CD4-positive, alpha-beta T cell treated with Interleukin-17A for 1 hour (primary cell): ENCODE results near the gene NXPH1.

ENCODE experiments used
- DNase-seq: peaks from one replicate; pipeline ENCODE4 v3.0.0-alpha.2; 2020

Gene NXPH1

DNA sequence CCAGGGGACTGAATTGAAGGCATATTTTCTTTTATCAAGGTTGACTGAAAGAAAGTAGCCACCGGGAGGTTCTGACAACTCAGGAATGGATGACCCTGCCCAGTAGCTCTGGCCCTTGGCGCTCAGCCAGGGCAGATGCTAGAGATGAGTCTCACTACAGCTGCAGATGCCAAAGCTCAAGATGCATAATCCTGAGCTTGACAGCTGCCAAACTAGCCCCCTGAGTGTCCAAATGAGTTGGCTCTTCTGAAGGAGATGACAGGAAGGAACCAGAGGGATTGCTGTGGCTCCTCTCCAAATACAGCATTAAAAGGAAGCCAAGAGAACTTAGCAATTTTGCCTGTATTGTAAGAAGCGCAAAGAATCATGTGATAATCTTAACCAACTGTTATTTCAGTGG, 78.4 kb downstream of the NXPH1 start:
- DNase-seq: no peak

DNA sequence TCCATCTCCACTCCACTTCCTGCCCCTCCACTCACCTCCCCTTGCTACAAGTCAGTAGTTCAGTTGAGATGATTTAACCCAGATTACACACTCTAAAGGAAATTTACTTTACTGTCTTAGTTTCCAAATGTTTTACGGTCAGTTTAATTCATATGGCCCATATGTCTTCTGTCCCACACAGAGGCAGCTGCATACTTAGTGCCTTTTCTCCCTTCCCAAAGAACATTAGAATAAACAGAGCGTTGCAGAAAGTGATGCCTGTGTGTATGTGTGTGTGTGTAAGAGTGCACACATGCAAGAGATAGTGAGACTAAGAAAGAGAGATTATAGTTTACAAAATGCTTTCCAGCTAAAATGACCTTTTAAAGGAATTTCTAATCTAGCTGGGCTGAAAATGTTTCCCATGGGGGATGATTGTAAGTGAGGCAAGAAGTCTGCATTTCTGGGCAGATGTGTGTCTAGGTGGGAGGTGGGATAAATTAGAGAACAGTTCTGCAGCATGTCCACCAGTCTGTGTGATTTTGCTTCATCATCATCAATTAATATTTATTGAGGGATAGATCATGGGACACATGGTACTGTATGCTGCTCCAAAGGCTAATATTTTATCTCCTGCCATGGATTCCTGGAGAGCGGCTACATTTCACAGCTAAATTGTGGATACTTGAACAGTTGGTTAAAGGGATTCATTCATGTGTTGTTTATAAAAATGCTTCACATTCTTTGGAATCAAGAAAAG, 81.5 kb downstream of the NXPH1 start:
- DNase-seq: no peak

DNA sequence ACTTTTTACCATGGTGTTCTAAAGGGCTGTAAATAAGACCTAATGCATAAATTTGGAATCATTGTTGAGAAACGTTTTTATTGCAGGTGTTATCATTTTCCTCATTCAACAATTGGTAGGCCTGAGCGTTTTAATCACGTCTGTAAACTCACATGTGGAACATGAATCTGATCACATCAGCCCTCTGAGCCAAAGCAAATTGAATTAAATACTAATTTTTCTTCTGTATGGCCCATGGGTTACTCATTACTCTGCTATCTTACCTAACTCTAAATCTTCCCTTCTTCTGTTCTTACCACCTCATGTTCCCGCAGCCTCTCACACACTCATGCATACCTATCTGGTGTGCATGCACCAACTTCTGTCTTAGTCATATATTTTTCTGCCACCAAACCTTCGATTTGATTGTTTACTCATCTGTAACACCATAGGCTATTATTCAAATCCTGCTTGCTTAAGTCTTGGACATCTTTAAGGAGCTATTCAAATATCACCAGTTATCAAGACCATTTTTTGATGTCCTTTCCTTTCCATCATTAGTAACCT, 82.3 kb downstream of the NXPH1 start:
- no peak for DNase-seq

DNA sequence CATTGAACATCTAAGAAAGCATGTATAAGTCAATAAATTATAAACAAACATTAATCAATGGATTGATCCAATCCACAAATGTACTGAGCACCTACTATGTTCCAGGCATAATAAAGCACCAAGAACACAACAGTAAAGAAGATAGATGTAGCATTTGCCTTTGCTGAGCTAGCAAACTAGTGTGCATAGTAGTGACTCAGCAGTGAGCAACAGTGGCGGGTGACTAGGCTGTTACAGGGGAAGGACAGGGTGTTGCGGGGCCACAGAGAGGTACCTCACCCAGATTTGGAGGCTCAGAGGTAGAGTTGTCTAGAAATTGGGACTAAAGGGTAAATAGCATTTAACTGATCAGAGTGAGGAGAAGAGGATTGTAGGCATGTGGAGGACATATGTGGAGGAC, 83.6 kb downstream of the NXPH1 start:
- DNase-seq: no peak

DNA sequence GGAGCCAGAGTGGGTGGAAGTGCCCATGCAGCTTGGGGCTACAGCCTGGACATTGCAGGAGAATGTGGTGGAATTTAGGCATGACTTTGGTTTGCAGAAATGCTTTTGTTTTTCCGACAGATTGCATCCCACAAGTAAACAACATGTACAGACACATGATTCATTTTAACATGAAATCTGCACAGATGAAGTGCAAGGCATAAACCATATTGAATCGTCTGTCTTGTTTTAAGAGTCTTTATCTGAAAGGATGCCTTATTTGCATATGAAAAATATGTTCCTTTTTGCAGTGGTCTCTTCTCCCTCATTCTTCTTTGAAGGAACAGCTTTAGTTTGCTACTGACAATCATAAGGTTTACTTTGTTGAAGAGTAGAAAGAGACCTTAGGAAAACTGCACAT, 94.9 kb downstream of the NXPH1 start:
- no peak for DNase-seq

DNA sequence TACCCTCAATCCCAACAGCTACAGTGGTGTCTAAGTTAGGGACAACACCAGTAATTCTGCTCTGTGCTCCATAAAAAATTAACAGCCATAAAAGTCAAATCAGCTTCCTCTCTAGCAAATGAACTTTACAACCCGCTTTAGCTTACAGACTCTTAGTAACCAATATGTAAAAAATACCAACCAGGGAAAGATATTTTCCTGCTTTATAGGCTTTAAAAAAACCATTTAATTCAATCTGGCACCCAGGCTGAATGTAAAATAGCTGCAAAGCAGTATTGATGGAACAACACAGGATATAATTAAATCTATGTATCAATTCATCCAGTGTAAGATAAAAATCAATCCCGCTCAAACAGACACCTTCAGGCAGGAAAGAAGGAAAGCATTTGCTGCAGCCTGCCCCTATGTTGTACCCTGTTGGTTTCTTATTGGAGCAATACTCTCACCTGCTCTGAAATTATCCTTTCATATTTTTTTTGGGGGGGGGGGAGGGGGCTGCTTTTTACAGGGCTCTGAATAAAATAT, 98.6 kb downstream of the NXPH1 start:
- no peak for DNase-seq

DNA sequence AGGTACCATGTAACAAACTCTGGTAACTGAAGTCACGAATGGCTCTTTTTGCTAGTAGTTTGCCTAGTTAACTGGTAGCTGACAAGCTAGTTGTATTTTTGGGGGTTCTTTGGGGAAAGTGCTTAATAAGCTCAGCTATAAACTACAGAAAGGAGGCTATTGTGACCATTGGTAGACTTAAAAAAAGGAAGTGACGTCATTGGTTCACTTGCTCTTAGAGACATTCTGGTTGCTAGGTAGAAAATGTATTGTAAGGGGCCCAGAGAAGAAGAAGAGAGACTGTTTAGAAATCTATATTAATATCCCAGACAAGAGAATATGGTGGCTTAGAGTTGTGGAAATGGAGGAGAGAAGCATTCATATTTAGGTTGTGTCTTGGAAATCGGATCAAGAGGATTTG, 103.0 kb downstream of the NXPH1 start:
- DNase-seq: no peak

DNA sequence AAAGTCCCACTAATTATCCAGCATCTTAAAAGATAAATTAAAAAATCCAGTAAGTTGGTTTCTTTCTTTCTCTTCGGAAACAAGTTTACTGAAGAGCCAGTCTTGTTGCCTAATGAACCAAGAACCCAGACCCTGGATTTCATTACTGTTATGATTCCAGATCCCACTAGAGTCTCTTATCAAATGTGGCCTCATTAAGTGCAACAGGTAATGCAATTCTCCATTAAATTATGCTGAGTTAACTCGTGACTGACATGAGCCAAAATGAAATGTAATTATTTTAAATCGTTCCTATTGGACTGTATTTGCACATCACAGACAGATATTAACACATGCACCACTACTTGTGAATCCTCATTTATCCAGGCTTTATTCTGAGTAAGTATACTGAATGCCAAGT, 115.6 kb downstream of the NXPH1 start:
- no peak for DNase-seq

DNA sequence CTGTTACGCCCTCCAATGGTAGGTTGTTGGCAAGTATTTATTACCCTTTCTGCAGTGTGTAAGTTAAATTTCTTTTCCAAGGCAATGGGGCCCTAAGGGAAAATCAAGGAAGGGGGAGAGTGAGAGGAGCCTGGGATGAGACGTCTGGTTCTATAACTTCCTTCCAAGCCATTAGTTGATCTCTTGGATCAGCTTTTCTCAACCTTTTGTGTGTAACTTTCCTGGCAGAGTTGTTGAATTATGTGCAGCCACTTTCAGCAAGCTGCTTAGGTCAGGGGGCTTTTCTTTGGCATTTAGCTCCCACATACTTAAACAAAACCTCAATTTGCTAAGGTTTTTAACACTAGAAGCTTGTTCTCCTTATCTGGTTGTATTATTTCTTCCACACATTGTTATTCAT, 127.1 kb downstream of the NXPH1 start:
- no peak for DNase-seq

DNA sequence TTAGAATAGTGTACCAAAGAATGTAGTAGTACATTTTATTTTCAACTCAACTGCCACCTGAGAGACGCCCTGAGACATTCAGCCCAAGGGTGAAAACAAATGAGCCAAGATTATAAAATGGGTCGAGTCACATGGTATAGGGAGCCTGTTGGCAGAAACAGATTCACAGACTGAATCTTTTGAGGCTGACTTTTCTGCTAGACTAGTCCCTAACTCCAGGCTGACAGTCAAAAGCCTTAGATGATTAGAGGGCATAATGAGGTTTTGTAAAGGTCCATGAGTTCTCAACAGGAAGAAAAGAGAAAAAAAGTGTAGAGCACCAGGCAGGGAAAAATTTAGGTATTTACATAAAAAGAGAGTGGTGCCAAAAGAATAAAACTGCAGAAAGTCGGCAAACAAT, 128.0 kb downstream of the NXPH1 start:
- DNase-seq: no peak

DNA sequence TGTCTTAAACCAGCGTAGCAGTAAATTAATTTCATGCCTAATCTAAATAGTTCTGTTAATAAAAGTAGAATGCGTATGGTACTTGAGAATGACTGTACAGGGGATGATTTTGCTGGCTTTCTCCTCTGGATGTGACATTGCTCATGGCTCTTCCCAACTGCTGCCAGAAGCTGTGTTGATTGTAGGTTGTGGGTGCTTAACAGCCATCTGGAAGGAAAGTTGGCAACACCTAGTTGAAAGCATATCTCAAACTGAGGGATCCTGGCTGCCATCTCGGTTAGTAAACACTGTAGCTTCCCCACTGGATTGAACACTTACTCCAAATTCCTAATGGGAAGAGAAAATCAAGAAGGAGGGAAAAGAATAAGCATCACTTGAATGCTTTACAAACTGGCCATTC, 130.9 kb downstream of the NXPH1 start:
- no peak for DNase-seq

DNA sequence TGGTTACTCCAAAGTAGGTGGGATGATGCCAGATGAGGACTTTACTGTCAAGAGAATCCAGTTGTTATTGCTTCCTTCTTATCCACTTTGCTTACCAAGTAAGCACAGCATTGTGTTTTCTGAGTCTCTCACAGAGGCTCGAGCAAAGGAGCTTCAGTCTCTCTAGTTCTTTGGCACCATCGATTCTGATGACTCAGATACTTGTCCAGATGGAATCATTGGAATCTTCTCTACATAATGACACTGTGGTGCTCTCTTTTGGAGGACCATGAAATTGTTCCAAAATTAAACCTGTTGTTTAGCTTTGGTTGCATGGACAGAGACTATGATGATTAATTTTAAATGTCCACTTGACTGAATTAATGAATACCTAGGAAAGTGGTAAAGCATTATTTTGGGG, 132.6 kb downstream of the NXPH1 start:
- DNase-seq: no peak

DNA sequence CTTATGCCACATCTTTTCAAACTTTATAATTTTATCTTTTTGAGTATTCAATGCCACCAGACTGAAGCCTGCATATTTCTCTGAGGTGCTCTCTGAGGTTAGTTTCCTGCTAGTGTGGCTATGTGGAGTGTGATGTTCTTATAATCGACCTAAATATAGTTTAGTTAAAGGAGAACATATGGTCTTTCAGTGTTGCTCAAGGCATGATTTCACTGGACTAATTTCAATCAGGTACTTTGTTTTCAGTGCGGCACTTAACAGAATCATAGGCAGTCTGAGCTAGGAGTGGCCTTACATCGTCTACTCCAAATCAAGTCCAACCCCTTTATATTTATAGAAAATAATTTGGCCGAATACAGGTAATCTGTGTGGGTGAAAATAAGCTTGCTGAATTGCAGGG, 134.2 kb downstream of the NXPH1 start:
- DNase-seq: no peak

DNA sequence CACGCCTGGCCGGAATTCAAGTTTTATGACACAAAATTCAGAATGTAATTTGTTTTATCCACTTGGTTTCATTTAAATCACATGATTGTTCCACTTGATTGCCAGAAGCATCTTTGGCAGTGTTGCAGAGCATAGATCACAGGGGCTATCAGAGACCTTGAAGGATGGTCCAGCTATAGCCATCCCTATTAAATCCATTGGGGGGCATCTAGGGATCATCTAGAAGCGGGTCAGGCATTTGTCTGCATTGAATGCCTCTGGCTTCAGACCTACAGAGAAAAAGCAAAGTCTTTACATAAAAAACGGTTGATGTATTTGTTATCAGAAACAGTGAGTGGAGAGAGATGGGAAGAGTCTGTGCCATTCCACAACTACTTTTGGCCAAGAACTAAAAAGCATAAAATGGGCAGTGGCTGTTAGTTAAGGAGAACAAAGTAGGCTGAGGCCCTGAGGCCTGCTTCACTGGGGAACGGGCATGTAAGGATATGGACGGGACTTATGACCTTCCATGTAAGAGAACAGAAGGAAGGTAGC, 146.3 kb downstream of the NXPH1 start:
- no peak for DNase-seq

DNA sequence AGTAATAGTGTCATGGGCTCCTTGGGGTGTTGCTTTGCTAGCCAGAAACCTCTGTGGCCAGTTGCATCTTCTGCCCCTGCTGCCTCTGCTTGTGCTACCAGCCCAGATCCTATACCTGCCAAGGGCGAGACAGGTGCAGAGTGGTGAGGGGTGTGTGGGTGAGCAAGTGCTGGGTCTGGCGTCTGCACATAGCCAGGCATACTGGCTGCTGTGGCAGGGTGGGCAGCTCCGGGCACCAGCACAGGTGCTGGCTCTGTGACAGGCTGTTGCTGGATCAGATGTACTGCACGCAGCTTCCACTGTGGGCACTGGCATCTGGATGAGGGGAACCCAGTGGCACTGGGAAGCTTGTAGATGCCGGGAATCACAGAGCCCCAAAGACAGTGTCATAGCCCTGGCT, 148.4 kb downstream of the NXPH1 start:
- DNase-seq: no peak

DNA sequence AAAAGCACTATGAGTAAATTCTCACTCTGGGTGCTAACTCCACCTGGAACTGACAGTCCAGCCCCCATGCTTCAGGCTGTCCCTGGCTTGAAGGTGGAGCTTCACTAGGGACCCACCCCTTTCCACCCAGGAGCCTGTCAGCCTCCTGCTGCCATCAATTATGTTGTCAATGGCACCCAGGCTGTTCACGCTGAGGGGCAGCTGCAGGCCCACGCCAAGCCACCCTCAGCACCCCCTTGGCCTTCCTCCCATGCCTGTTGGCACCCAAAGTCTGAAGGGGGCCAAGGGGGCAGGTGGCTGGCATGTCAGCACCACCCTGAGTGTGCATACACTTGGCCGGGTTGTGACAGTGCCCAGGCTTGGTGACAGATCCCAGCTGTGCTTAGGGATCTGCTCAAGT, 149.3 kb downstream of the NXPH1 start:
- no peak for DNase-seq

DNA sequence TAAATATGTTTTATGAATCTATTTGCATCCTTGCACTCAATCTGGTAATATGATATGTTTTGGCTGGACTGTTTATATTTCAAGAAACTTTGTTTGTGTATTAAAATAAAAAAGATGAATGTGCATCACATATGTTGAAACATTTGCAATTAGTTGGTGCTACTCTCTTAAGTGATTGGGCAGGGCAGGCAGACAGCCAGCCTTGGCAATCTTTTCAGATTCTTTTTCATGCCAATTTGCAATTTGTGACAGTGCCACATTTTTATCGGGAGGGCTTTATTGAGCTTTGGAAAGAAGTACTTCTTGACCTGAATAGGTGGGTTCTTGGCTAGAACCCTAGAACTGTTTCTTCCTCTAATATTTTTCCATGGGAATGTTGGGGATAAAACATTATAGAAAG, 152.2 kb downstream of the NXPH1 start:
- no peak for DNase-seq

DNA sequence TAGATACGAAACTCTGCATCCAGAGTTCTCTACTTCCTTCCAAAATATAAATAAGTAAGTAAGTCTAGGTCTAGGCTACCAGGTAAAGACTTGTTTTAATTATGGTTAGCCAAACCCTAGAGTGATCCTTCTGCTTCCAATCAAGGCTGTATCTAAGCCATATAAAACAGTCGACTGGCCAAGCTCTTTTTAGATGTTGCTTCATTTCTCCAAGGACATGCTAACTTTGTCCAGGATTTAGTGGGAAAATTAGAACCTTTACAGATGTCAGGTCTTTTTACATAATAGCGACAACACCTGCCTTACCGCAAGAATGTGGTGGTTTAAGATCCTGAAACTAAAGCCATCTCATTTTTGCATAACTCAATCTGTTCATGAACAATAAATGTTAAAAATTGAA, 156.8 kb downstream of the NXPH1 start:
- no peak for DNase-seq

DNA sequence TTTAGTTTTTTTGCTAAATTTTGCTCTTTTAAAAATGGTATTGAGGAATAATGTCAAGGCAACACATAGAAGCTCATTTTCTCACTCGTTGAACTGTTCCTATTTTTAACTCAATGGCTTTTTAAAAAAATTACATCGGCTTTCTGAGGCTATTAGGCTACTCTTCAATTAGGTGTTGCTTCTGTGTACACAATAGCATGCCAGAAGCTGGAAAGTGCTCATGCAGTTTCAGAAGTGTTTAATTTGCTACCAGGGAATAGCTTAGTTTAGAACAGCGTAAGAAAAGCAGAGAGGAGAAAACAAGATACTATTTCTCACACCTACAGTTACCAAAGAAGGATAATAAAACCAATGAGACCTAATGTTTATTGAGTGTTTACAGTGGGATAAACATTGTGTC, 157.4 kb downstream of the NXPH1 start:
- DNase-seq: no peak

DNA sequence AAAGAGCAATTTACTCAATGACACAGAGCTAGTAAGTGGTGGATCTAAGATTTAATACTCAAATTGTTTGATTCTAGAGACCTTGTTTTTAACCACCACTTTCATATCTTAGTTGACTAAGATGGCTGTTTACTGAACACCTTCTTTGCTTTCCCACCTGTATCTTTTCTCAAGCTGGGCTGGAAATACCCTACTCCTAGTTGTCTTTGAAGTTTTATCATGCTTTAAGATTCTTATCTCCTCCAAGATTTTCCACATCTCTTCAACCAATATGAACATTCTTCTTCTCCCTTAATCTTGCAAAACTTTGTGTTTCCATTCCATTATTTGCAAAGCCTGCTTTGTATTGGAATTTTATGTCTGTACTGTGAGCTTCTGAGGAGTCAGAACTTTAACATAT, 157.9 kb downstream of the NXPH1 start:
- no peak for DNase-seq

DNA sequence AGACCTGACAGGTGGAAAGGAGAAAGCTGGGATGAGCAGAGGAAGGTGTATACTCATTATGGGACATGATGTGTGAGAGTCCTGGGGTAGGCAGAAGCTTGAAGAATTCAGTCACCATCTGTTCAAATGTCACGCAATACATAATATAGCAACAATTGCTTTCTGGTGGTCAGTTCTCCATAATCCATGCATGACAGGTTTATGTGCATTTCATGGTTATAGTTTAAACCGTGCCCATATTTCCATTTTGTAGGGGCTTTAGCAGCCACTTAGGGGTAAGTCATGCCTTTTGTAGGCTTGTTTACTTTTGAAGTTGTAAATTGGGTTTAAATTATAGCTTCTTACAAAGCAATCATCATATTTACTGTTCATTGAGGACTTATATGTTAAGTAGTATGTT, 158.8 kb downstream of the NXPH1 start:
- DNase-seq: no peak

DNA sequence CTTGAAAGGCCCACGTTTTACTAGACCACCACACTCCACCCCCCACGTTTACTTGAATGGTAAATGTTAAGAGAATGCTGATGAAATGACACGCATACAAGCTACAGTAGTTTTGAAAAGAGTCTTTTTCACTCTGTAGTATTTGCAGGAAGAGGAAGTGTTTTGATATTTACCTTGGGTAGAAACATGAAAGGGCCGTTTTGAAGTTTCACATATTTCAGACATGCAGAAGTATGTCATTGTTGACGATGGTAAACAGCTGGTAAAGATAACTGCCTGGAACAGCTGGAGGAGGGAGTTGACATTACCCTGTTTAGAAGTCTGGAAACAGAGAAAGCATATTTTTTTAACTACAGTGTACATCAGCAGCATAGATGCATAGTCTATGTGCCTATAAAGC, 160.7 kb downstream of the NXPH1 start:
- DNase-seq: no peak

DNA sequence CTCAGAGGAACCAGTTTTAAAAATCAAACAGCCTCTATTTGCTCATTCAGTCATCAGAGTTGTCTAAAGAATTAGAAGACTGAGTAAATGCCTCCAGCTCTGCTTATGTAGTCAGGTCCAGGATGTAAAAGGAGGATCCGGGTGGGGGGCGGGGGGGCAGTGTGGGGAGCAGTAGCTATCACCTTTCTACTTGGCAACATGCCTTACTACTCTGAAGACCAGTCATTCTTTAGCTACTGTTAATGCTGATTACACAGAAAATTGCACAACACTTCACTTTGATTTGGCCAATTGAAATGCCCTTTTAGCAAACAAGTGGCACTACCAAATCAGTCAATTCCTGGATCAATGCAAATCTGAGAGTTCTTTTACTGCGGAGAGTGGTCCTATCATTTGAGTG, 164.2 kb downstream of the NXPH1 start:
- DNase-seq: no peak

DNA sequence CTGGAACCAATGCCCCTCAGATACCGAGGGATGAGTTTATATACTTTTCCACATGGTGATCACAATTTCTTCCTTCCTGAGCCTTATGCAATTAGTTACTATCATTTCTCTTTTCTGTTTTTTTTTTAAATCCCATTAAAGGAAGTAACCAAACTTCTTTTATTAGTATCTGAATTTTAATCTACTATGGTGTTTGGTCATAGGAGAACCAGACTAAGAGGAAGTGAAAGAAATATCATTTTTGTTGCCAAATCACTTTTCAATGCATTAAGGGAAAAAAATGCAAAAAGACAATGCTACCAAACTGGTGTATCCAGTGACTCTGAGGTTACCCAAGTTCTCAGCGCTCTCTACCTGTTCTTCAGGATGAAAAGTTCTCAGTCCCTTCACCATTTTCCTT, 167.7 kb downstream of the NXPH1 start:
- DNase-seq: no peak

DNA sequence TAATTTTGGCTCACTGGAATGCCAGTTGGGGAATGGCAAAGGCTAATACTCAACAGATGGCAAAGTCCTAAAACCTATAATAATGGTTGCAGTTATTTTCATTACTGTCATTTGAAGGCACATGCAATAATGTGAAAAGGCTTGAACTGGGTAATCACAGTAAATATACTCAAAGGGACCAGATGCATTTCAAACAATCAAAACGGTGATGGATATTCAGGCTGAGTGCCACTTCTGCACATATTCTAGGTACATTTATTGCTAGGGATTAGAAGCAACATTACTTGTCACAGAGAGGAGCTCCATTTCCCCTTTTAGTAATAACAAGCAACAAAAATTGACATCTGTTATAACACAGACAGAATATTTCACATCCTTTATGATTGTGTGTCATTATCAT, 171.8 kb downstream of the NXPH1 start:
- no peak for DNase-seq
